PC-3 (cell line): Measurements from ENCODE around the gene CENPV. TPM values are rescaled to one million over a fixed set of nuclear protein-coding genes. Genes with fewer than 3 reads are reported as not detected.

Experiments used
- ATAC-seq: fragments of 200-7000 bp; cut with Tn5 transposase; 2 replicates; pipeline ENCODE4 v1.9.1; 2020; ENCODE audit warnings: mild to moderate bottlenecking, moderate library complexity
- BruUV-seq: library from RNA; stranded (reverse); fragments of 400-500 nt; replicated peaks from 2 replicates; lab custom pipeline; 2021; lab: Mats Ljungman, UMichigan
- CTCF ChIA-PET: fragments of 300-600 bp; sonication (Branson Sonifier 250); formaldehyde crosslinking; loops from one replicate; lab custom pipeline; 2022; ENCODE audit warnings: antibody characterized with exemption; lab: Charles Lee
- POLR2A ChIA-PET: fragments of 300-600 bp; sonication (Branson Sonifier 250); formaldehyde crosslinking; loops from one replicate; lab custom pipeline; 2022; ENCODE audit warnings: antibody characterized with exemption; ENCODE audit not compliant: unreplicated experiment; lab: Charles Lee
- DNase-seq: peaks from one replicate; pipeline ENCODE4 v3.0.0-alpha.2; 2015
- H2AFZ ChIP-seq: fragments of 300-600 bp; sonication (generic); 2 replicates; pipeline ENCODE4 v1.6.0; 2016; ENCODE audit warnings: antibody characterized with exemption, low read length
- H3F3A ChIP-seq: fragments of 300-600 bp; sonication (generic); one replicate; pipeline ENCODE4 v1.6.0; 2017; ENCODE audit warnings: antibody characterized with exemption, low read length, control low read depth, mild to moderate bottlenecking; ENCODE audit not compliant: unreplicated experiment
- H3K27ac ChIP-seq: fragments of 300-600 bp; sonication (generic); 2 replicates; pipeline ENCODE4 v1.5.1; 2016; ENCODE audit warnings: mild to moderate bottlenecking, low read length
- H3K27me3 ChIP-seq: fragments of 300-600 bp; sonication (generic); 2 replicates; pipeline ENCODE4 v1.6.1; 2016; ENCODE audit warnings: low read length, mixed read lengths
- H3K36me3 ChIP-seq: fragments of 300-600 bp; sonication (generic); 2 replicates; pipeline ENCODE4 v1.6.1; 2016; ENCODE audit warnings: low read depth, mixed run types, low read length, mixed read lengths
- H3K4me1 ChIP-seq: fragments of 300-600 bp; sonication (generic); 2 replicates; pipeline ENCODE4 v1.5.1; 2016; ENCODE audit warnings: low read length; ENCODE audit not compliant: insufficient read depth
- H3K4me2 ChIP-seq: fragments of 300-600 bp; sonication (generic); 2 replicates; pipeline ENCODE4 v1.6.0; 2016; ENCODE audit warnings: low read length
- H3K4me3 ChIP-seq: fragments of 300-600 bp; sonication (generic); 2 replicates; pipeline ENCODE4 v1.5.1; 2016; ENCODE audit warnings: mild to moderate bottlenecking, low read length, mixed read lengths
- H3K79me2 ChIP-seq: fragments of 300-600 bp; sonication (generic); 2 replicates; pipeline ENCODE4 v1.6.1; 2017; ENCODE audit warnings: low read length, mixed read lengths
- H3K9ac ChIP-seq: fragments of 300-600 bp; sonication (generic); 2 replicates; pipeline ENCODE4 v1.6.0; 2016; ENCODE audit warnings: mild to moderate bottlenecking, low read length
- H3K9me2 ChIP-seq: fragments of 300-600 bp; sonication (generic); replicated peaks from 2 replicates; pipeline ENCODE4 v1.6.1; 2016; ENCODE audit warnings: mixed run types, low read length, mixed read lengths
- H3K9me3 ChIP-seq: fragments of 300-600 bp; sonication (generic); 2 replicates; pipeline ENCODE4 v1.6.1; 2016; ENCODE audit warnings: low read length, mixed read lengths
- H4K20me1 ChIP-seq: fragments of 300-600 bp; sonication (generic); 2 replicates; pipeline ENCODE4 v1.6.1; 2016; ENCODE audit warnings: low read length, mixed read lengths
- EZH2 ChIP-seq: fragments of 300-600 bp; sonication (generic); IDR thresholded peaks from one replicate; pipeline ENCODE4 v1.6.1; 2017; ENCODE audit warnings: antibody characterized with exemption, mild to moderate bottlenecking, low read length; ENCODE audit not compliant: unreplicated experiment
- EZH2phosphoT487 ChIP-seq: fragments of 300-600 bp; sonication (generic); IDR thresholded peaks from 2 replicates; pipeline ENCODE4 v1.6.1; 2018; ENCODE audit warnings: mild to moderate bottlenecking, antibody characterized with exemption, low read length, borderline replicate concordance
- intact Hi-C: fragments of 100-400 bp; cut with micrococcal nuclease; formaldehyde crosslinking; loops from 2 replicates; pipeline ENCODE4 v1.9.0; 2023
- total RNA-seq: library from RNA; depleted of rRNA; stranded (reverse); fragments of >200 nt; gene quantifications from 2 replicates; pipeline ENCODE4 v1.2.3, GENCODE V29; 2014
- TF ChIP-seq, protein P1 (sequence below): fragments of 300-600 bp; sonication (generic); conservative IDR thresholded peaks from 2 replicates; pipeline ENCODE4 v1.5.1; 2017; ENCODE audit warnings: antibody characterized with exemption, low read depth, mild to moderate bottlenecking, low read length

Gene CENPV
- total RNA-seq, 1 experiment from 2014 or later, result not detected

DNA sequence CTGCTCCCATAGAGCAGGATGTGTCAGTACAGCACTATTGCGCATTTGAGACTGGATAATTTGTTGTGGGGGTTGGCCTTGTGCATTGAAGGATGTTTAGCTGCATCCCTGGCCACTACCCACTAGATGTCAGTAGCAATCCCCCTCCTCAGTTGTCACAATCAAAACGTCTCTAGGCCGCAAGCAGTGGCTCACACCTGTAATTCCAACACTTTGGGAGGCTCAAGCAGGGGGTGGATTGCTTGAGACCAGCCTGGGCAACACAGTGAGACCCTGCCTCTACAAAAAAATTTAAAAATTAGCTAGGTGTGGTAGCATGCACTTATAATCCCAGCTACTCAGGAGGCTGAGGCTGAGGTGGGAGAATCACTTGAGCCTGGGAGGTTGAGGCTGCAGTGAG, 48.4 kb downstream of the CENPV start:
- Histone ChIP-seq H3K9me2 (no peaks in the 10 kb centered on the region), H3K4me2 (no peak overlapping the region), H3K79me2 (no peaks in the 10 kb centered on the region), H3K27ac (no peak overlapping the region), H3K9ac (no peak overlapping the region), H3K27me3 (no peaks in the 10 kb centered on the region), H3K9me3 (no peaks in the 10 kb centered on the region), H3F3A (no peaks in the 10 kb centered on the region), H3K4me1 (peaks cover 13% of the 10 kb centered on the region), H2AFZ (no peak overlapping the region), H3K36me3 (peaks cover 10% of the 10 kb centered on the region), H3K4me3 (no peak overlapping the region), H4K20me1 (no peaks in the 10 kb centered on the region)
- BruUV-seq, result no TSS peak
- peak; percentile 60 for ATAC-seq
- intact Hi-C loops, result no loop called here
- ChIA-PET CTCF (interaction anchor here (0.6 to 1.1 kb wide), 2 partner anchors 9 to 76 kb away, joined by 4 to 7 read pairs; partner anchors contain the start of gene UBB), POLR2A (interaction anchor here (0.6 kb wide), 1 partner anchor 147 kb away, joined by 3 read pairs; no protein-coding TSS in a partner anchor)
- TF ChIP-seq EZH2phosphoT487, result no peak
- TF ChIP-seq, protein P1, sequence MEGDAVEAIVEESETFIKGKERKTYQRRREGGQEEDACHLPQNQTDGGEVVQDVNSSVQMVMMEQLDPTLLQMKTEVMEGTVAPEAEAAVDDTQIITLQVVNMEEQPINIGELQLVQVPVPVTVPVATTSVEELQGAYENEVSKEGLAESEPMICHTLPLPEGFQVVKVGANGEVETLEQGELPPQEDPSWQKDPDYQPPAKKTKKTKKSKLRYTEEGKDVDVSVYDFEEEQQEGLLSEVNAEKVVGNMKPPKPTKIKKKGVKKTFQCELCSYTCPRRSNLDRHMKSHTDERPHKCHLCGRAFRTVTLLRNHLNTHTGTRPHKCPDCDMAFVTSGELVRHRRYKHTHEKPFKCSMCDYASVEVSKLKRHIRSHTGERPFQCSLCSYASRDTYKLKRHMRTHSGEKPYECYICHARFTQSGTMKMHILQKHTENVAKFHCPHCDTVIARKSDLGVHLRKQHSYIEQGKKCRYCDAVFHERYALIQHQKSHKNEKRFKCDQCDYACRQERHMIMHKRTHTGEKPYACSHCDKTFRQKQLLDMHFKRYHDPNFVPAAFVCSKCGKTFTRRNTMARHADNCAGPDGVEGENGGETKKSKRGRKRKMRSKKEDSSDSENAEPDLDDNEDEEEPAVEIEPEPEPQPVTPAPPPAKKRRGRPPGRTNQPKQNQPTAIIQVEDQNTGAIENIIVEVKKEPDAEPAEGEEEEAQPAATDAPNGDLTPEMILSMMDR, result peak; percentile 74
- DNase-seq, result peak; percentile 58

DNA sequence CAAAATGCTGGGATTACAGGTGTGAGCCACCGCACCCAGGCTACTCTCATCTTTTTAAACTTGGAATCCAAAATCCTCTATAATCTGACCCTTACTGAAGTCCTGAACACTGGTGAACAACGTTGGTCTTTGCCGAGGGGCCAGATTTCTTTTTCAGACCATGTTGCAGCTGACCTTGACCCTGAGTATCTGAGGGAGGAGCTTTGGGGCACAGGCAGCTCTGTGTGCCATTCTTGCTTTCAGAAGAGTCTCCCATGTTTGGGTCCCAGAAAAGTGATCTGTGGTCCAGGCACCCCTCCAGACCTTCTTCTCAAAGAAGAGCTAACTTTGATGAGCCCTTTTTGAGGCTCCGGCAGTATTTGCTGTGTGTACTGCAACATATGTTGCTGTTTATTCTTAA, 50.4 kb downstream of the CENPV start:
- TF ChIP-seq EZH2phosphoT487 (no peak), EZH2 (no peak)
- TF ChIP-seq, protein P1, result no peak

GRCh38 chr17:16301963-16302855, 51.1 kb downstream of the CENPV start:
- no peak for TF ChIP-seq EZH2
- TF ChIP-seq, protein P1, result no peak
- intact Hi-C loops, result no loop called here
- no peaks in the 10 kb centered on the region for H3F3A ChIP-seq
- ATAC-seq (peak; percentile 74), DNase-seq (peak; percentile 72)
- no peaks in the 10 kb centered on the region for H3K9me2 ChIP-seq
- H3K9ac ChIP-seq, result no peak overlapping the region
- H2AFZ ChIP-seq, result no peak overlapping the region
- no peaks in the 10 kb centered on the region for H3K27me3 ChIP-seq
- no peak overlapping the region for H3K4me3 ChIP-seq
- H3K4me2 ChIP-seq, result peak overlapping the region; percentile 29; the same call in 1 of the 2 replicates
- H4K20me1 ChIP-seq, result no peaks in the 10 kb centered on the region
- peaks cover 14% of the 10 kb centered on the region for H3K4me1 ChIP-seq
- H3K9me3 ChIP-seq, result no peaks in the 10 kb centered on the region
- H3K36me3 ChIP-seq, result peaks cover 10% of the 10 kb centered on the region
- no TSS peak for BruUV-seq
- no peaks in the 10 kb centered on the region for H3K79me2 ChIP-seq
- peak overlapping the region; percentile 57 for H3K27ac ChIP-seq
- CTCF ChIA-PET, result no interaction called here
- POLR2A ChIA-PET, result no interaction called here

More for the DNA sequence above, 50.4 kb downstream of the CENPV start:
- intact Hi-C loops, result no loop called here
- CTCF ChIA-PET, result no interaction called here
- no peak for ATAC-seq
- Histone ChIP-seq H3K27me3 (no peaks in the 10 kb centered on the region), H3K4me1 (peaks cover 13% of the 10 kb centered on the region), H3K79me2 (no peaks in the 10 kb centered on the region), H4K20me1 (no peaks in the 10 kb centered on the region), H2AFZ (no peak overlapping the region), H3K4me3 (no peak overlapping the region), H3K27ac (no peak overlapping the region), H3K9me3 (no peaks in the 10 kb centered on the region), H3K36me3 (peaks cover 10% of the 10 kb centered on the region), H3K4me2 (no peak overlapping the region), H3K9ac (no peak overlapping the region), H3F3A (no peaks in the 10 kb centered on the region), H3K9me2 (no peaks in the 10 kb centered on the region)
- BruUV-seq, result no TSS peak
- DNase-seq, result no peak
- POLR2A ChIA-PET, result no interaction called here
